SK-N-SH treated with all-trans-retinoic acid at 6 μM for 48 hours (cell line): Measurements from ENCODE around the gene ZBTB8B.

Source experiments
- ARNTL ChIP-seq: fragments of 450-650 bp; formaldehyde crosslinking; IDR thresholded peaks from 2 replicates; pipeline ENCODE4 v1.5.0; 2020; ENCODE audit warnings: low read depth, mild to moderate bottlenecking, moderate library complexity, borderline replicate concordance
- BACH2 ChIP-seq: fragments of 250-450 bp; sonication (Bioruptor Pico); IDR thresholded peaks from 2 replicates; pipeline ENCODE4 v1.9.0; 2021; ENCODE audit warnings: mild to moderate bottlenecking, borderline replicate concordance
- GLIS3 ChIP-seq: fragments of 250-450 bp; sonication (Bioruptor Pico); IDR thresholded peaks from 2 replicates; pipeline ENCODE4 v1.5.0; 2020; ENCODE audit warnings: mild to moderate bottlenecking, moderate library complexity
- ZNF70 ChIP-seq: fragments of 450-650 bp; formaldehyde crosslinking; IDR thresholded peaks from 2 replicates; pipeline ENCODE4 v1.5.0; 2020; ENCODE audit warnings: mild to moderate bottlenecking, moderate library complexity
- TF ChIP-seq, protein P1 (sequence below): fragments of 250-450 bp; sonication (Bioruptor Pico); IDR thresholded peaks from 2 replicates; pipeline ENCODE4 v1.5.0; 2020; ENCODE audit warnings: mild to moderate bottlenecking, moderate library complexity
- TF ChIP-seq, protein P2 (sequence below): fragments of 250-450 bp; sonication (Bioruptor Pico); IDR thresholded peaks from 2 replicates; pipeline ENCODE4 v1.8.0; 2020; ENCODE audit warnings: mild to moderate bottlenecking, moderate library complexity, borderline replicate concordance
- TF ChIP-seq, protein P3 (sequence below): fragments of 250-450 bp; sonication (Bioruptor Pico); IDR thresholded peaks from 2 replicates; pipeline ENCODE4 v1.5.1; 2020; ENCODE audit warnings: low read depth, mild to moderate bottlenecking, moderate library complexity

DNA sequence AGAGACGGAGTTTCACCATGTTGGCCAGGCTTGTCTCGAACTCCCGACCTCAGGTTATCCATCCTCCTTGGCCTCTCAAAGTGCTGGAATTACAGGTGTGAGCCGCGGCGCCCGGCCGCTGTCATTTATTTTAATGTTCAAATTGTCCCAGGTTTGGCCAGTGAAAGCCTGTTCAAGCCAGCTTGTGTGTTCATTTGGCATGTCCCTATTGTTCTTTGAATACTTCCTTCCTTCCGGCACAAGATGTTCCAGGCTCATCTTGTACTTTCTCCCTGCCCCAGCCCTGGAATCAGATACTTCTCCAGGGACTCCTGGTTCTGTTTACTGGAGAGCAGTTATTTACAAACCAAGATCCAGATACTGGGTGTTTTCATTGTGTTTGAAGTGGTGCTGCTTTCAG, 37.0 kb downstream of the ZBTB8B start:
- TF ChIP-seq GLIS3 (CRISPR knock-in tag) (no peak), BACH2 (CRISPR knock-in tag) (no peak), ARNTL (no peak), ZNF70 (no peak)
- TF ChIP-seq, protein P1, sequence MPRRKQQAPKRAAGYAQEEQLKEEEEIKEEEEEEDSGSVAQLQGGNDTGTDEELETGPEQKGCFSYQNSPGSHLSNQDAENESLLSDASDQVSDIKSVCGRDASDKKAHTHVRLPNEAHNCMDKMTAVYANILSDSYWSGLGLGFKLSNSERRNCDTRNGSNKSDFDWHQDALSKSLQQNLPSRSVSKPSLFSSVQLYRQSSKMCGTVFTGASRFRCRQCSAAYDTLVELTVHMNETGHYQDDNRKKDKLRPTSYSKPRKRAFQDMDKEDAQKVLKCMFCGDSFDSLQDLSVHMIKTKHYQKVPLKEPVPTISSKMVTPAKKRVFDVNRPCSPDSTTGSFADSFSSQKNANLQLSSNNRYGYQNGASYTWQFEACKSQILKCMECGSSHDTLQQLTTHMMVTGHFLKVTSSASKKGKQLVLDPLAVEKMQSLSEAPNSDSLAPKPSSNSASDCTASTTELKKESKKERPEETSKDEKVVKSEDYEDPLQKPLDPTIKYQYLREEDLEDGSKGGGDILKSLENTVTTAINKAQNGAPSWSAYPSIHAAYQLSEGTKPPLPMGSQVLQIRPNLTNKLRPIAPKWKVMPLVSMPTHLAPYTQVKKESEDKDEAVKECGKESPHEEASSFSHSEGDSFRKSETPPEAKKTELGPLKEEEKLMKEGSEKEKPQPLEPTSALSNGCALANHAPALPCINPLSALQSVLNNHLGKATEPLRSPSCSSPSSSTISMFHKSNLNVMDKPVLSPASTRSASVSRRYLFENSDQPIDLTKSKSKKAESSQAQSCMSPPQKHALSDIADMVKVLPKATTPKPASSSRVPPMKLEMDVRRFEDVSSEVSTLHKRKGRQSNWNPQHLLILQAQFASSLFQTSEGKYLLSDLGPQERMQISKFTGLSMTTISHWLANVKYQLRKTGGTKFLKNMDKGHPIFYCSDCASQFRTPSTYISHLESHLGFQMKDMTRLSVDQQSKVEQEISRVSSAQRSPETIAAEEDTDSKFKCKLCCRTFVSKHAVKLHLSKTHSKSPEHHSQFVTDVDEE: no peak
- TF ChIP-seq, protein P2, sequence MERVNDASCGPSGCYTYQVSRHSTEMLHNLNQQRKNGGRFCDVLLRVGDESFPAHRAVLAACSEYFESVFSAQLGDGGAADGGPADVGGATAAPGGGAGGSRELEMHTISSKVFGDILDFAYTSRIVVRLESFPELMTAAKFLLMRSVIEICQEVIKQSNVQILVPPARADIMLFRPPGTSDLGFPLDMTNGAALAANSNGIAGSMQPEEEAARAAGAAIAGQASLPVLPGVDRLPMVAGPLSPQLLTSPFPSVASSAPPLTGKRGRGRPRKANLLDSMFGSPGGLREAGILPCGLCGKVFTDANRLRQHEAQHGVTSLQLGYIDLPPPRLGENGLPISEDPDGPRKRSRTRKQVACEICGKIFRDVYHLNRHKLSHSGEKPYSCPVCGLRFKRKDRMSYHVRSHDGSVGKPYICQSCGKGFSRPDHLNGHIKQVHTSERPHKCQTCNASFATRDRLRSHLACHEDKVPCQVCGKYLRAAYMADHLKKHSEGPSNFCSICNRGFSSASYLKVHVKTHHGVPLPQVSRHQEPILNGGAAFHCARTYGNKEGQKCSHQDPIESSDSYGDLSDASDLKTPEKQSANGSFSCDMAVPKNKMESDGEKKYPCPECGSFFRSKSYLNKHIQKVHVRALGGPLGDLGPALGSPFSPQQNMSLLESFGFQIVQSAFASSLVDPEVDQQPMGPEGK (CRISPR knock-in tag): no peak
- TF ChIP-seq, protein P3, sequence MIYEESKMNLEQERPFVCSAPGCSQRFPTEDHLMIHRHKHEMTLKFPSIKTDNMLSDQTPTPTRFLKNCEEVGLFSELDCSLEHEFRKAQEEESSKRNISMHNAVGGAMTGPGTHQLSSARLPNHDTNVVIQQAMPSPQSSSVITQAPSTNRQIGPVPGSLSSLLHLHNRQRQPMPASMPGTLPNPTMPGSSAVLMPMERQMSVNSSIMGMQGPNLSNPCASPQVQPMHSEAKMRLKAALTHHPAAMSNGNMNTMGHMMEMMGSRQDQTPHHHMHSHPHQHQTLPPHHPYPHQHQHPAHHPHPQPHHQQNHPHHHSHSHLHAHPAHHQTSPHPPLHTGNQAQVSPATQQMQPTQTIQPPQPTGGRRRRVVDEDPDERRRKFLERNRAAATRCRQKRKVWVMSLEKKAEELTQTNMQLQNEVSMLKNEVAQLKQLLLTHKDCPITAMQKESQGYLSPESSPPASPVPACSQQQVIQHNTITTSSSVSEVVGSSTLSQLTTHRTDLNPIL: no peak
